ENCODE data around the gene XYLT1.

DNA sequence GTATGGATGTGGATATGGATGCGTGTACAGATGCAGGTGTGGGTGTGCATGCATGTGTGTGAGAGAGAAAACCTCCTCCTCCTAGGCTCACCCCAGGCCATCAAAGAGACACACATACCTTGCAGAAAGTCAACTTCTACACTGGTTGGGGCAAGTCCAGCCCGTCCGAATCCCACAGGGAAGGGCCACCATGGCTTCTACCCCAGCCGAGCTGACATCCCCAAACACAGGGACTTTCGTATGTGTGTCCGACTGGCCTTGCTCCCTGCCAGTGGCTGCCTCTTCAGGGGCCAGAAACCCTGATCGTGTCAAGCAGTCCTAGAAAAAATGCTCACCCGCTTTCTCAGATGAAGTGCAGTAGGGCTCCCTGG lies 134.2 kb downstream of the XYLT1 start:
- TF ChIP-seq EZH2 (IDR thresholded peaks at IDR 0.05) (no peak), POLR2AphosphoS5 (IDR thresholded peaks at IDR 0.05; ENCODE audit: borderline replicate concordance, low read depth, low read length) (no peak)

Measured in SK-N-MC (cell line).